CD4-positive, alpha-beta T cell treated with Interleukin-6 for 4 hours (primary cell): ENCODE results near the gene PIGBOS1.
"Not testable (repeated sequence)": the region's sequence is repeated elsewhere in the genome, so short reads cannot be mapped to it uniquely, and the experiment has no call there.

Experiments
- DNase-seq: peaks from one replicate; pipeline ENCODE4 v3.0.0-alpha.2; 2020; ENCODE audit warnings: mixed read lengths

The PIGBOS1 gene

GRCh38 chr15:55290528-55291057 lies 28.3 kb downstream of the PIGBOS1 start:
- DNase-seq = peak; percentile 88

GRCh38 chr15:55289746-55290527 lies 29.0 kb downstream of the PIGBOS1 start, which contains the start of gene RAB27A:
RAB27A (minus strand) TSS chr15:55289813; CDS start chr15:55234934, 54,879 bp downstream.
- peak; percentile 79 for DNase-seq

GRCh38 chr15:55289011-55289745 lies 29.7 kb downstream of the PIGBOS1 start:
- DNase-seq = peak; percentile 49

GRCh38 chr15:55288006-55288717 lies 30.8 kb downstream of the PIGBOS1 start:
- DNase-seq = no peak

- not testable (repeated sequence) for DNase-seq
Measured at GRCh38 chr15:55286442-55287189, 32.3 kb downstream of the PIGBOS1 start.

GRCh38 chr15:55284426-55284825 lies 34.5 kb downstream of the PIGBOS1 start:
- no peak for DNase-seq

GRCh38 chr15:55283379-55284147 lies 35.4 kb downstream of the PIGBOS1 start:
- no peak for DNase-seq

- DNase-seq = no peak
Measured at GRCh38 chr15:55282284-55282833, 36.6 kb downstream of the PIGBOS1 start.

GRCh38 chr15:55281517-55282228 lies 37.2 kb downstream of the PIGBOS1 start:
- DNase-seq = no peak

- peak; percentile 59 for DNase-seq
Measured at GRCh38 chr15:55280589-55280988, 38.3 kb downstream of the PIGBOS1 start.

- peak; percentile 71 for DNase-seq
Measured at GRCh38 chr15:55279746-55280351, 39.1 kb downstream of the PIGBOS1 start.

- no peak for DNase-seq
Measured at GRCh38 chr15:55279100-55279745, 39.7 kb downstream of the PIGBOS1 start.

- DNase-seq = no peak
Measured at GRCh38 chr15:55277715-55278114, 41.2 kb downstream of the PIGBOS1 start.

GRCh38 chr15:55277116-55277564 lies 41.8 kb downstream of the PIGBOS1 start:
- DNase-seq = peak; percentile 65

- DNase-seq = no peak
Measured at GRCh38 chr15:55276324-55276723, 42.6 kb downstream of the PIGBOS1 start.

GRCh38 chr15:55270291-55270690 lies 48.6 kb downstream of the PIGBOS1 start:
- no peak for DNase-seq

- no peak for DNase-seq
Measured at GRCh38 chr15:55268176-55268695, 50.7 kb downstream of the PIGBOS1 start.

GRCh38 chr15:55267401-55268175 lies 51.3 kb downstream of the PIGBOS1 start:
- DNase-seq = peak; percentile 81
